HCEC 1CT (cell line): ENCODE results near the gene SLC23A1.

Experiments
- DNase-seq: peaks from one replicate; pipeline ENCODE4 v3.0.0-alpha.2; 2017

SLC23A1 gene

DNA sequence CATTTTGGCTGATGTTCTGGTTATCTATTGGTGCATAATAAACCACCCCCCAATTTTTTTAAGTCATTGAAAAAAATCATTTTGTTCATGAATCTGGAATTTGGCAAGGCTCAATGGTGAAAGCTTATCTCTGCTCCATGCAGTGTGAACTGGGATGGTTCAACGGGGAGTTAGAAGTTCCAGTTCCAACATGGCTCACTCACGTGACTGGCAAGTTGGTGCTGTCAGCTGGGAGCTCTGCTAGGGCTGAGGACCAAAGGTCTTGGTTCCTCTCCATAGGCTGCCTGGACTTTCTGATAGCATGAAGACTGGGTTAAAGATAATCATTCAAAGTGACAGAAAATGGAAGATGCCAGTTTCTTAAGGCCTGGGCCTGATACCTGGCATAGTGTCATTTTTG is 23.9 kb upstream of the SLC23A1 start:
- no peak for DNase-seq

DNA sequence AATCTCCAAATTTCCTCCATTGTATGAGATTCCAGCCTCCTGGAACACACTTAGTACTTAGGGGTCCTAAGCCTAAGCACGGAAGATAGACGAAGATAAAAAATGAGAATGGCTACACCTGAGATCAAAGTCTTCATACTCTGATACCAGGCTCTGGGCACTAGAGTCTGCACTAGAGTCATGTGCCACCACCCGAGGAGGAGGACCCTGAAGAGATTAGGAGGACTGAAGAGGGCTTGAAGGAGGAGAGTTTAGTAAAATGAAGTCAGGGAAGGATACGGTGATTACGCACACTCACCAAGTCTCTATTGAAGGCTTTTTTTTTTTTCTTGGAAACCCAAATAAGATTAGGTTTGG is 21.4 kb upstream of the SLC23A1 start:
- no peak for DNase-seq

DNA sequence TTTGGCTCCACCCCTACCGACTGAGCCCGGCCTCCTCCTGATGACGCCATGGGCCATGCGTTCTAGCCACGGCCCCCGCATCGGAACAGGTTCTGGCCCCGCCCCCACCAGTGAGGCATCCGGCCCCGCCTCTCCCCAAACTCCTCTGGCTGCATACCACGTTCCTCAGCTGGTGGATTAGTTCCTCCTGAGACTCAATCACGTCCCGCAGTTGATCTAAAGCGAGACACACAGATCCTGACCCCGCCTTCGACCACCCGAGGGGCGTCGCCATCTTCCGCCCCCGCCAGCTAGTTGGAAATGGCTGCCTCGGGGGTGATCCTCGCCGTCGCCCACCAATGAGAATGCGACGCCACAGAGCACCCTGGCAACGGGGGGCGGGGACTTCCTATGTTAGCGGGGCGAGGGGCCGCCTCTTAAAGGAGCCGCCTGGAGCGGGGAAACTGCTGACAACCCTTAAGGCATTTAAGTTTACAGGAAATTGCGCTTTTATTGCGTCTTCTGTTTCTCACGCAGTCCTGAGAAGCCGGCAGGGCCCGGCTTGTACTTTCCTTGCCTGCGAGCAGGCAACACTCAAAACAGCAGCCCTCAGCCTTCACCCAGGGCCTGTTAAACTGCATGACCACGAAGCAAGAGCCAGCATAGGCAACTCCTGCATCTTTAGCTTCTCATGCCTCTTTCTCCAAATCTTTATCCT is 20.8 kb upstream of the SLC23A1 start, which contains the start of gene SPATA24:
Gene SPATA24, minus strand, starts transcription at position 303 of the 697 bp plus-strand sequence. Its CDS starts 29 bp downstream, at position 274.
- peak; percentile 97 for DNase-seq

DNA sequence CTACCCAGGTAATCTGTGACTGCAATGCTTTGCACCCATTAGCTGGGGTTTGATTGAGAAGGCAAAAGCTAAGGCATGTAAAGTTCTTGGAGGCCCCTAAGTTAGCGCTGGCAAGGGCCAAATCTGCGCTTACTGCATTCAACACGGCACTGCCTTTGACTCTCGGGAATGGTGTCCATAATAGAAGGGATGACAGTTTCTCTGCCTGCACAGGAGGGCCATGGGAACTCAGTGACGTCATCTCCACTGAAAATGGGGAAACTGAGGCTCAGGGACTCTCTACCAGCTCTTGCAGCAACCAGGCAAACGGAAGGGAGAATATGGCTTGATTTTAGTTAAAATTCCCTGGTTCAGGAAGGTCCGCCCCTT is 20.3 kb upstream of the SLC23A1 start:
- DNase-seq: no peak

DNA sequence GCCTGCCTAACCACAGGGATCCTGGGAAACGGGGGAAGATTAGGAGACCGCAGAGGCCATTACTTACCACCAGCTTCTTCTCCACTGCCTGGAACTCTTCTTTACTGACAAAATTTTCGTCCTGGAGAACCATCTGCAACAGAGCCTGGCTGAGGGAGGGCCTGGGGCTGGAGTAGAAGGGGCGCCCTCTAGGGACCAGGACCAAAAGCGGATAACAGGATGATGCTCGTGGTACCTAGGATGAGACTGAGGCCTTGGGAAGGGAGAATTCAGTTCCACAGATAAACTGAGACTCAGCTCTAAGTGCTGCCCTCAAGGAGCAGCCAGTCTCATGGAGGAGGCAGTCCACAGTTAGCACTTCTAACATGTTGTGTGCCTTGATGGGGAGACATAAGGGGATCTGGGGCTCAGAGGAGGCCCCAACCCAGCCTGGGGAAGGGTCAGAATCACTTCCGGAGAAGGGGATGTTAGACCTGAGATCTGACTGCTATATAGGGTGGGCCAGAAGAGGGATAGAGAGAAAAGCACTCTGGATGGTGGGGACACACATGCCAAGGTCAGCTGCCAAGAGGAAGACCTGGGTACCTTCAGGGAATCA is 19.6 kb upstream of the SLC23A1 start:
- DNase-seq: no peak

DNA sequence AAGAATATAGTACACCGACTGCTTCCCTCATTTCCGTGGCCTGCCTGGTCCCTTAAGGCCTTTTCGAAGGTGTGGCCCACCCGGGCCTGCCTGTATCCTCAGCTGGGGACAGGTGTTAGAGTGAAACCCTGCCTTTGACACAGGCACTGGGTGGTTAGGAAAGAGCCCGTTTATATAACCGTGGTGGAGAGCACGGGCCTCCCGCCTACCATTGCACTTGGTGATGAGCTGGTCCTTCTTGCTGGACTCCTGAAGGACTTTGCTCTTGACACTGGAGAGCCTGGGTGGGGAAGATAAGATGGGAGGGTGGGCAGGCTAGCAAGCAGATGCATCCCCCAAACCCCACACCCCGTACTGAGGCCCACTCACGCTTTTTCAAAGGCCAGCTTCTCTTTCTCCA is 18.4 kb upstream of the SLC23A1 start:
- no peak for DNase-seq

DNA sequence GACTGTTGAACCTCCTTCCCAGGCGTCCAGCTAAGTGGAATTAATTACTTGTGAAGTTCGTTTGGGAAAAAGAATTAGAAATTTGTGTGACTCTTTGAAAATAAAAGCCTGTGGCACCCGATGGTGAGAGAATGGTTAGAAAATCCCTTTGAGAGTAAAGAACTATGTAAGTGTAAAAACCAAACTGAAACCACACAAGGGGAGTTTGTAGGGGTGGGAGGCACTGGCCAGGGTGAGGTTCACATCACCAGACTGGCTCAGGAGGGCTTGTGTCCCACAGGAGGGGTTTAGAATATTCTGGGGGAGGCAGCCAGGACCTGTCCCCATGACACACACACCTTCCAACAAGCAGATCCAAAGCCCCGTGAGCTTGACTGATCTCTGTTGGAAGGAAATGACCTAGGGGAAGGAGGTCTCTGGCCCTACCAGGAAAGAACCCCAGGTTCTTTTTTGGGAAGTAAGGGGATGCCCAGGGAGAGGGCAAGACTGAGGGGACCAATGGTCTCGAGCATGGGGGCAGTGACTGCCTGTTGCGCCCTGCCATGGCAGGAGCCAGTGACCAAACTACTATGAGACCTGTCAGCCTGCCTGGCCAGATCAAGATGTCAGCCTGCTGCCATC is 16.5 kb upstream of the SLC23A1 start:
- DNase-seq: no peak

DNA sequence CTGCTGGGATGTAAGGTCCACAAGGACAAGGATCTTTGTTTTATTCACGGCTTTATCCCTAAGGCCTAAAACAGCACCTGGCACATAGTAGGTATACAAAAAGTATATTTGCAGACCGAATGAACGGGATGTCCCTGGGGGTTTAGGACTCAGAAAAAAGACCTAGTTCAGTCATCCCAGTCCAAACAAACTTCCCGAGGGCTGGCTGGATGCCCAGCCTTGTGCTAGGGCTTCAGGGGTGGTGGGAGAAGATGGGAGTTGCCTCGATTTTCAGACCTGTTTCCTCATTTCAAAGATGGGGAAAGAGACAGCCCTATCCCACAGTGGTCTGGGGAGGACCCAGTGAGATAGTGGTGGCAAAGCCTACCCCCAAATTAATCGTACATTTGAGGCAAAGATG is 14.8 kb upstream of the SLC23A1 start:
- no peak for DNase-seq

DNA sequence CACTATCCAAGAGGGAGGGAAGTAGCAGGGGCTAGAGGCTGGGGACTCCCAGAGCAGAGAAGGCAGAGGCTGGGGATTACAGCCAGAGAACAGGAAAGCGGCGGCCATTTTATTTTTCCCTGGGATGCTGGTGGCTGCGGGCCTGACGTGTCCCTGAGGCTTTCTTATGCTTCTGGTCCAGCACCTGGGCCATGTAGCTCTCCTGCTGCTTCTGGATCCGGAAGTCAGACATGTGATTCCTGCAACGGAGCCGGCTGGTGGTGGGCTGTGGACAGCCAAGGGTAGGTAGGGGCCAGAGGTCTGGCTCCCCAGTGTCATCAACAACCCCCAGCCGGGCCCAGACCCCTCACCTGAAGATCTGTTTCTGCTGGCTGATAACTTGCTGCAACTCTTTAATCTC is 13.6 kb upstream of the SLC23A1 start:
- DNase-seq: no peak

DNA sequence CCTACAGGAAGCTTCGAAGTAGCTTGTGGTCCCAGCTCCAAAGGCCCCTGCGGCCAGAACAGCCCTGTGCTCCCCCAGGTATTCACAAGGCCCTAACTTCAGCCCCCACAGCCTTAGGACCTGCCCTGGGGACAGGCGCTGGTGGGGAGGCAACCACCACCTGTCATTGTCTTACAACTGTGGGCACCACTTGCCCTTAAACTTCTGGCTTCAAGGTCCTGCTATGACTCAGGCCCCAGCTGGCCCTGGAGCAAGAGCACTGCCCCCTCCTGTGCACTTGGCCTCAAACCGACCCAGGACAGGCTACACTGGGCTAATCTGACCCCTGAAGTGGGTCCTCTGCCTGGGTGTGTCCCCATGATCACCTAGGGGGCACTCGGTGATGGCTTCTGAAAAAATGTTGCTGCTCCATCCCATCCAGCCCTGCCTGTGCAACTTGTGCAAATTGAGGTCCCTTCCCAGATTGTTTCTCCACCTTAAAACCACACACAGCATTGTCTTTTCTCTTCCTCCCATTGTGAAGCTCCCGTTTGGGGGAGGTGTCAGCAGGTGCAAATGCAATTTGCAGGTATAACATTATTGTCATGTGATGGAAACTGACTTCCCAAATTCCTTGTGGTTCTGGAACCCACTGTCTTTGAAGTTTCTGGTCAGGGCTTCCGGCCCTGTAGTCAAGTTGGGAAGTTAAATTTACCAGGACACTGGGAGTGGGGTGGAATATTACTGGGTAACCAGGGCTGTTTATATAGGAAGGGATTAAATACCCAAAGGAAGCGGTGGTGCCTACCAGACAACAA is 12.9 kb upstream of the SLC23A1 start:
- DNase-seq: peak; percentile 22

DNA sequence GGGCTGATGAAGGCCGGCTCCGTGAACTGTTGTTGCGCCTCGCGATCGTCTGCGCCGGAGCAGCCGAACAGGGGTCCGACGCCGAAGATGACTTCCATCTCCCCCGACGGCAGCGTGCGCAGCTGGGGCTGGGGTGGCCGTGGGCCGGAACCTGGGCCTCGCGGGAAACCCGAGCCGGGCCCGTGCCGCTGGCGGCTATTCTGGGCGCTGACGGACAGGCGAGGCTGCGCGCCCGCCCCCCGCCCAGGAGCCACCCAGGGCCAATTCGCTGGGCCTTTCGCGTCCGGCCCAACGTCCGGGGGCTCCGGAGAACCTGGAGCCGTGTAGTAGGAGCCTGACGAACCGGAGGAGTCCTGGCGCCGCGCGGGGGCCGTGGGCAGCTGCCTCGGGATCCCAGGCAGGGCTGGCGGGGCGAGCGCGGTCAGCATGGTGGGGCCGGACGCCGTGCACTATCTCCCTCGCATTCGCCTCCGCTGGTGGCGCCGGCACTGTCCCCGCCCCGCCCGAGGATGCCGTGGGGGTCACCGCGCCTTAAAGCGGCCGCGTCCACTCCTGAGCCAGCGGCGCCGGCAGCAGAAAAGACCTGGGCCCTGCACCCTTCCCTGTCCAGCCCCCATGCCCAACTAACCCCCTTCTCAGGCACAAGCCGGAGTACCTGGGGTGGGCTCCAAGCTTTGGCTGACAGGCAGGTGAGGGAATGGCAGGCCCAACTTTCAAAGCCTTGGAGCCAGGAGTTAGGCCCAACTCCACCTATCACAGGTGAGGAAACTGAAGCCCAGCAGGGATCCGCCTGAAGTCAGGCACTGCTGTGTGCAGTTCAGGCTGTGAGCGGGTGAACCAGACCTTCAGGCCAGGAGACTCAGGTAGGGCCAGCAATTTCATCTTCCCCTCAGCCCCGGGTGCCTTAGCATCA is 11.8 kb upstream of the SLC23A1 start, which contains the start of gene PROB1:
Gene PROB1, minus strand, starts transcription at position 451 of the 913 bp plus-strand sequence. Its CDS starts 23 bp downstream, at position 428.
- no peak for DNase-seq

DNA sequence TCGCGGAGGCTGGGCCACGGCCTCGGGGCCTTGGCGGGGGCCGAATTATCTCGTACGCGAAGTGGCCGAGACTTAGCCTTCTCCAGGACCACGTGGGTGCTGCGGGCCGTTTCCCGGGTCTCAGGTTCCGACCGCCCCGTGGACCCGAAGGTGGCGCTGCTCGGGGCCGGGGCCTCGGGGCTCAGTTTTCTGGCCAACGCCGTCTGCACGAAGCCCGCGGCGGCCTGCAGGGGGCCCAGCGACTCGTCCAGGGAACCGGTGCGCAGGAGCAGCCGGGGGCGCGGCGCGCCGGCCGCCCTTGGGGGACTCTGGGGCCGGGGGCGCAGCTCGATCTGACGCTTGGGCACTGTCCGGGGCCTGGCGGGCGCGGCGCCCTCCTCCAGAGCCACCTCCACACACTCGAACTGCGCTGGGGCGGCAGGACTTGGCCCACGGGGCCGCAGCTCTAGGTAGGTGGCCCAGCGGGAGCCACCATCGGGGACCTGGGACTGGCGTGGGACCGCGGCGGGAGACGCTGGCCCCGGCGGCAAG is 11.1 kb upstream of the SLC23A1 start:
- no peak for DNase-seq

DNA sequence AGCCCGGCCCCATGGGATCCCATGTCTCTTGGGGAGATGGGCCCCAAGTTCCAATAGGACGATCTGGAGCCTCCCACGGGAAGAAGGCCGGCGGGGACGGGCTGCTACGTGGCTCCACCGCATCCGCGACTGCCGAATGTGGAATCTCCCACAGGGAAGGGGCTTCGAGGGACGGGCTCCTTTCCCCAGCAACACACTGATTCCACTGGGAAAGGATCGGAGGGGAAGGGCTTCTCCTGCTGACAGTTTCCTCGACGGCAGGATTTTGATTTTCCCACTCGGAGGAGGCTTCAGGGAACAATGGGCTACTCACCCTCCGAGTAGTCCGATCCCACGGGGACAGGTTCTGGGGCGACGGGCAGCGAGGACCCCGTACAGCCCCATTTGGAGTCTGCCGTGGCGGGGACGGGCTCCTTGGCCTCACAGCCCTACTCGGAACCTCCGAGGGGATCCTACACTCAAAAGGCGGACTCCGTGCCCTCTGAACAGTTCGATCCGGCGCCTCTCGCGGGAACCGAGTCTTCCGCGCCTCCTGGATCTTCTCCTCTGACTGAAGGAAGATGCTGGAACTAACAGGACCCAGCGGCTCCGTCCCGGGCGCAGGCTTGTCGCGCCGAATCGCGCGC is 10.5 kb upstream of the SLC23A1 start:
- no peak for DNase-seq

DNA sequence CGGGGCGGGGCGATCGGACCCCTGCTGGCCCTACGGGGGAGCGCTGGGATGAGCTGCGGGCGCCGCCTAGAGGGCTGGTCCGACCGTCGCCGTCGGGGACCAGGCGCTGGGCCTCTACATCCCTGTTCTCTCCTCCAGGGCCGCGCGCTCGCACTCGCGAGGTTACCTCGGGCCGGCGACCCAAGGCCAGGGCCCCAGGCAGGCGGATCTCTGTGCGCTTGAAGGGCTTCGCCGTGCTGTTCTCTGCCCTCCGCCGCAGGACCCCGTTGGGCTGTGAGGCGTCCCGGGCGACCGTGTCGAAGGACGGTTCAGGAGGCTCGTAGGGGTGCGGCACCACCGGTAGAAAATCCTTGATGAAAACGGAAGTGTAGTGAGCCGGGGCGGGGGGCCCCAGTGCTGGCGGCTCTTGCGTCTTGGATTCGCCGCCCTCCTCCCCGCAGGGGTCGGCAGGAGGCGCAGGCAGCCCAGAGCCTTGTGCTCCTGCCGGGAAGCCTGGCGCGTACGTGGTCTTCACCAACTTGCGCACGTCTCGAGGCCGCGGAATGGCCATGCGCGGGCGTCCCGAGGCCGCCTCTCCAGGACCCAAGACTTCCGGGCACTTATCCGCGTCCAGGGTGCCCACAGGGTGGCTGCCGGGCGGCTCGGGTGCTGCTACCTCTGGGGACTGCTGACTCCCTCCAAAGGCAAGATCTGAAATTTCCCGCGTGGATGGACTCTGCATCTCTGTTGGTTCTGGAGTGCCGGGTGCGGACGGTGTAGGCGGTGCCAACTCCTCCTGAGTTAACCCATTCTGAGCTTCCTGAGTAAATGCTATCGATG is 9.8 kb upstream of the SLC23A1 start:
- DNase-seq: peak; percentile 19

DNA sequence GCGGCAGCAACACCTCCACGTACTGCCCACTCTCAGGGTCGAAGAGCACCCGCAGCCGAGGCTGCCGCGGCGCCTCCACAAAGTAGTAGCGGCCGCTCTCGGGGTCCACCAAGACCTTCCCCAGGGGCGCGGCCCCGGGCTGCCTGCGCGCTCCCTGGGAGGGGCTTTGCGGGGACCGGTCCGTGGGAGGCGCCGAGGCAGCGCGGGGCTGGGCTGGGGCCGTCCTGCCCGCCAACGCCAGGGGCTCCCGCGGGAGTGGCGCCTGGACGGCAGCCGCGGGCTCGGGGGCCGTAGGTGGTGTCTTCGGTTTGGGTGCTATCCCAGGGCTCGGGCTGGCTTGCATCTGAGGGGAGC is 9.2 kb upstream of the SLC23A1 start:
- no peak for DNase-seq

DNA sequence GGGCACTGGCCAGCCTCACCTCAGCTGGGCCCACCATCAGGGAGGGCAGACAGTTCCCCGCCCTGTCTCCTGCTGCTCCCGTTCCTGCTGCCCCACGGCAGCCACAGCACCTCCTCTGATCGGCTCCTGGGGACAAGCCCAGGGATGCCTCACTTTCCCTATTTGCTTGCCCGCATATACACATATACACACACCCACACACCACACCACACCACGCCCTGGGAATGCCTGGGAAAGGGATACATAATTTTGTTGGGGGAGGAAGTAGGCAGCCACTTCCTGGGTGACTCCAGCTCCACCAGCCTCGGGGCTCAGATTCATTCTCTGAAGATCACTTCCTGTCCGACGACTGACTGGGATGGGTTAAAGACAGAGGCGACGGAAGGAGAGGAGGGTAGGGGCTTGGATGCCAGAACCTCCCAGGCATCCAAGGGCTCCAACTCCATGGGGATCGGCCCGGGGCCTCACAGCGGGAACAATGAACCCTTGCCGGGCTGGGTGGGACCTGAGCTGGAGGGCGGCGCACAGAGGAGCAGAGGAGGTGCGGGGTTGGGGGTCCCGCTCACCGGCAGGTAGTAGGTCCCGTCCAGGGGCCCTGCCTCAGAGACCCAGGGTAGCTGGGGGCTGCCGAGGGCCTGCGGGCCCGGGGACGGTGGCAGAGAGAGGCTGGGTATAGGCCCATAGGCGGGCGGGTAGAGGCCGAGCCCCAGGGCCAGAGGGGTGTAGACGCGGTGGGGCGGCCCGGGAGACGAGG is 8.7 kb upstream of the SLC23A1 start:
- no peak for DNase-seq

DNA sequence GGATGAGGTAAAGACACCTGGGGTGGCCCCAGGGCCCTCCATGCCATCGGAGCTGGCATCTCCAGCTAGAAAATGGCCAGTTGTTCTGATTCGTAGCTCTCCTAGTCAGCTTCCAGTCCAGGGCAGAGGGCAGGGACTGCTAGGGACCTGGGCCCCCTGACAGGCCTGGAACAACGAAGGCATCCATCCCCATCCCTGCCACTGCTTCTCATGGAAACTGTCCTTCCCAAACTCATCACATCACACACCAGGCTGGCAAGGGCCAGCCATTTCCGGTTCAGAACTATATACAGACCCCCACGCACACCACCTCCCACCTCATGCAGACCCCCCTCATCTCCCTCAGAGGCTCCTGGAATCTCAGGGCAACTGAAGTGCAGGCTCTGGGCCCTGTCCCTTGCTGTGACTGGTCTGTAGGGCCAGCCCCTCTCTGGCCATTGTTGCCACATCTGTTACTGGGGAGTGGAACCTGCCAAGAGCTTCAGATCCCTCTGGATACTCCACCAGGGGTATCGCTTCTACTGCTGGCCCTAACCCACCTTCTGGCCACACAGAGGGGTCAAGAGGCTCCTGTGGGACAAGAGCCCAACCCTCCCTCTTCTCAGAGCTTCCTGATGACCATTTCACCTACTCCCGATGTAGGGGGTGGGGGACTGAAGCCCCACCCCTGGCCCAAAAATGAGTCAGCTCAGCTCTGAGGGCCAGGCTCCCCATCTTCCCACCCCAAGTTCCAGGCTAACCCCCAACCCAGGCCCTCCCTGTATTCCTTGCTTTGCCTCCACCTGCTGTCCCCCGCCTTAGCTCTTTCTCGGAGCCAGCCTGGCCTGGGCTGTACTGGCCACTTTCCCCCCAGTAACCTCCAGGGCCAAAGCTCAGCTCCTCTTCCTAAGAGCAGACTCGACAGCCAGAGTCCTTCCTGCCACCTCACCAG is 7.8 kb upstream of the SLC23A1 start:
- no peak for DNase-seq

DNA sequence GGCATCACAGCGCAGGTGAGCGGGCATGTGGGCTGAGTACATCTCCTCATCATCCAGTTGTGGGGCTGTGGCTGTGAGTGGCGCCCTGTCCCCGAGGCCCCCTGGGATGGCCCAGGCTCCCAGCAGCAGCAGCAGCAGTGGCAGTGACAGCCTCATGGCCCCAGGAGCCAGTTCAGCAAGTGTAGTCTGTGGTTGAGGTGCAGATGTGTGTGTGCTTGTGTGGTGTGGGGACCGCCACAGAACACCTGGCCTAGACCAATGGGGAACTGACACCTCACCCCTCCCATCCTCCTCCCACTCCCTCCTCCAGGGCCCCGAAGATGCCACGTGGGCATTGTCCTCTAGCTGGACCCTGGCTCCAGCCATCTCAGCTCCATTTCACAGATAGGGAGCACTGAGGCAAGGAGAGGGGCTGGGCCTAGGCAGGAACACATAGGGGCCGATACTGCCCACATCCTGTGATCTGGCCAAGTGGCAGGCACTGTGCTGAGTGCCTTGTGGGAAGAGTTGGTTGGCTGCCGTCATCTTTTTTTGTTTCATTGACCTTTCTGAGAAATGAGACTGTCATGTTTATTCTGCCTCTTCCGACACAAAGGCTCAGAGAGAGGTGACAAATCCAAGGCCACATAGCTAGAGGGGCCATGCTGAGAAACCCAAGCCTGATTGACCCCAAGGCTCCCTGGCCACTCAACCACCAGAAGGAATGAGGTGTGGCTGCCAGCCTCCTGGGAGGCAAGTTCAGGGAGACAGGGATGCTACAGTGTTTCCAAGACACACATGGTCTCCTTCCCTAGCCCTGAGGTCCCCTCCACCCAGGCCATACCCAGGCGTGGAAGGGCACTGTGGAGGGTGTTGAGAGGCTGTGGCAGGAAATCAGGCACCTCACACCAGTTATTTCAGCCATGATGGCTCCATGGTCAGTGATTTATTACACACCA is 6.9 kb upstream of the SLC23A1 start, which contains the start of gene MZB1:
Gene MZB1, minus strand, starts transcription at position 213 of the 938 bp plus-strand sequence. Its CDS starts 57 bp downstream, at position 156.
- DNase-seq: no peak
